ENCODE results near the gene RYR1. TPM values are rescaled to one million over a fixed set of nuclear protein-coding genes. Genes with fewer than 3 reads are reported as not detected.
A peak's percentile ranks its signal among the peaks of the same experiment; 100 is the strongest.
"Not testable (repeated sequence)": the region's sequence is repeated elsewhere in the genome, so short reads cannot be mapped to it uniquely, and the experiment has no call there.

RYR1 gene
- total RNA-seq, 1 donor from 2014 or later, result 4.9 TPM

DNA sequence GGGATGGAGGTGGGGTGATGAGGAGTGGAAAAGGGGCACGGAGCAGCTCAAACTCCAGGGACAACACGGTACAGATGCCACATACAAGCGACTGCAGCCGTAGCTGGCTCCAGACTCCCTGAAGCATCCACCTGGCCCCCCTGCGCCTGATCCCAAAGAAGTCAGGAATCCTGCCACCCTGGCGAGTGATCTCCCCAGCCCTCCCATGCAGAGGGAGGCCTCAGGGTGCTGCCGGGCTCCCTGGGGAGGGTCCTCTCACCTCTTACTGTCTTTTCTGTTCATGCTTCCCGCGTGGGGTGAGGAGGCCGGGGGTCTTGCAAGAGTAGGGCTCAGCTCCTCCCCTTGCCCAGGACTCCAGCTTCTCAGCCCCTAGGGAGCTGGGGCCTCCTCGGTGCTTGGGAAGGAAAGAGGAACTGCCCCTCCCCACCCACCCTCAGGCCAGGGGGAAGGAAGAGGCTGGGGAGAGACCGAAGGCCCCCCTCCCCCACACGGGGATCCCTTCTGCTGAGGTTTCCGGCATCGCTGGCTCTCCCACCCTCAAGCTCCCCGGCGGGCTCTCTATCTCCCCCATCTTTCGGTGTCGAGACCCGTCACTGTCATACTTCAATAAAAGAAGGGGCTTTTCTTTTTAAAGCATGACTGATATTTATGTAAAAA is 7.6 kb upstream of the RYR1 start, which contains the start of gene RASGRP4:
TSS of gene RASGRP4 (minus strand) at position 410 of the 657 bp plus-strand sequence. CDS start at position 282, 128 bp downstream.
- DNase-seq (ENCODE audit: low spot score), result no peak

DNA sequence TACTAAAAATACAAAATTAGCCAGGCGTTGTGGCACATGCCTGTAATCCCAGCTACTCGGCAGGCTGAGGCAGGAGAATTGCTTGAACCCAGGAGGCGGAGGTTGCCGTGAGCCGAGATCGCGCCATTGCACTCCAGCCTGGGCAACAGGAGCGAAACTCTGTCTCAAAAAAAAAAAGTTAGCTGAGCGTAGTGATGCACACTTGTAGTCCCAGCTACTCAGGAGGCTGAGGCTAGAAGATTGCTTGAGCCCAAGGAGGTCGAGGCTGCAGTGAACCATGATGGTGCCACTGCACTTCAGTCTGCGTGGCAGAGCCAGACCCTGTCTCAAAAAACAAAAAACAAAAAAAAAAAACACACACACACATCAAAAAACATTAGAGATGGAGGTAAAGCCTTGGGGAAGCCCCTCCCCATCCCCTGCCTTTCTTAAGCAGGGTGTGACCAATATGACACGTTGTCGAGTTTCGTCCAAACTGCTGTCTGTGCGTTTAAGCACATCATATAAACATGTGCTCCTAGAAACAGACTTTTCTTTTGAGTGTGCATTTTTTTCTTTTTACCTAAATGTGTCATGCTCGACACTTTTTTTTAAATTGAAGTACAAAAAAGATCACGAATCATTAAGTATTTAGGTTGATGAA is 6.3 kb upstream of the RYR1 start:
- DNase-seq (ENCODE audit: low spot score), result not testable (repeated sequence)

DNA sequence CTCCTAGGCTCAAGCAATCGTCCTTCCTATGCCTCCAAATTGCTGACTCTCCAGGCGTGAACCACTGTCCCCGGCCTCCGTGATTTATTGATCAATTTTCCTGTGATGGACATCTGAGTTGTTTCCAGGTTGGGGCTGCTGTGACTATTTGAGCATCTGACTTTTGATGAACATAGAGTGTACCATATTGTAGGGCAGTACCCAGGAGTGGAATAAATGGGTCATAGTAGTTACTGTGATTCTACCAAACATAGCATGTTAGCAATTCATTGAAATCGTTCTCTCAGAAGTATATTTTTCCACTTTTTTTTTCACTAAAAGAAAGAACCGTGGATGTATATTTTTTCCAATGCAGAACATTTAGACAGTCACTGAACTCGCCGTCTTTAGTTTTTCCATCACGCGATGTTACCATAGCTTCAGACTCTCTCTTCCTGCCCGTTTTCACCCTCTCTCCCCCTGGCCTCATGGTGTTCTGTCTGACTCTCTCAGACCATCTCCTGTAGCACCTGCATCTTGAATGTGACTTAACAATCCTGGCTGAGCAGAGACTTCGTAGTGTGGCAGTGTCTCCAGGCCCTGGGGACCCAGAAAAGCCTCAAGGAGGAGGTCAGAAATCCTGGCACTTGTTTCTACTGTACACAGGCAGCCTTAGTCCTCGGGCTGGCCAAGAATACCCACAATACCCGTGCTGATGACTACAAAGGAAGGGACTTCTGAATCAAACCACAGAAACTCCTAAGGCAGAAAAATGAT is 4.3 kb upstream of the RYR1 start:
- DNase-seq (ENCODE audit: low spot score), result no peak

DNA sequence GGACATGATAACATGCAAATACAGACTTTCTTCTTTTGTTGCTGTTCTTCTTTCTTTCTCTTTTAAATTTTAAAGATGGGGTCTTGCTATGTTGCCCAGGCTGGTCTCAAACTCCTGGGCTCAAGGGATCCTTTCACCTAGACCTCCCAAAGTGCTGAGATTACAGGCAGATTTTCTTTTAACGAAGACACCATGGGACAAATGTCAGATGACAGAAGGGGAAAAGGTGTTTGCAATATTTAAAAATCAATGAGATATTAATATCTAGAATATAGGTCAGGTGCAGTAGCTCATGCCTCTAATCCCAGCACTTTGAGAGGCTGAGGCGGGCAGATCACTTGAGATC is 3.7 kb upstream of the RYR1 start:
- no peak for DNase-seq (ENCODE audit: low spot score)

DNA sequence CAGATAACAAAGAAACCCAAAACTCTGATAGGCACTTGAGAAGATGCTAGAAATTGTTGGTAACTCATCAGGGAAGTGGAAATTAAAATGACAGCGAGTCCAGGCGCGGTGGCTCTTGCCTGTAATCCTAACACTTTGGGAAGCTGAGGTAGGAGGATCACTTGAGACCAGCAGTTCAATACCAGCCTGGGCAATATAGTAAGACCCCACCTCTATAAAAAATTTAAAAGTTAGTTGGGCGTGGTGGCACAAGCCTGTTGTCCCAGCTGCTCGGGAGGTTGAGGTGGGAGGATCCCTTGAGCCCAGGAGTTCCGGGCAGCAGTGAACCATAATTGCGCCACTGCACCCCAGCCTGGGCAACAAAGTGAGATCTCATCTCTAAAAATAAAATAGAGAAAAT is 2.6 kb upstream of the RYR1 start:
- no peak for DNase-seq (ENCODE audit: low spot score)

DNA sequence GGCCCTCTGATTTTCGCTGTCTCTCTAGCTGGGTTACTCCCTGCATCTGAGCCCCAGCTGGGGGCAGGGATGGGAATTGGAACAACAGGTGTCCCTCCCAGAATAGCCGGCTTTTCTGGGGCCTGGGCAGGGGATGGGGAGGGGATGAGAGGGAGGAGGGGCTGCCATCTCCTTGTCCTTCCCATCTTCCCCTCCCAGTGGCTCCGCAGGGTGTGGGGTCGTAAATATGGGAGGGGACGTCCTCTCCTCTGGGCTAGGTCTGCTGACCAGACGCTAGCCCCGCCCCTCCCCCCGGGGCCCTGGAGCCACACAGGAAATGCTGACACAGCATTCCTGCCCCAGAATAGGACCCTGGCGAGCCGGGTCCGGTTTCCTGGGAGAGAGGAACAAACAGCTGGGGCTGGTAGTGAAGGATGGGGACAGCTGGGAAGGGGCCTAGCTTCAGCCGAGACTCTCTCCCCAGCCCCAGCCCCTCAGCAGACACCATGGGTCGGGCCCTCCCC is 1.1 kb downstream of the RYR1 start:
- DNase-seq (ENCODE audit: low spot score), result peak; percentile 28

DNA sequence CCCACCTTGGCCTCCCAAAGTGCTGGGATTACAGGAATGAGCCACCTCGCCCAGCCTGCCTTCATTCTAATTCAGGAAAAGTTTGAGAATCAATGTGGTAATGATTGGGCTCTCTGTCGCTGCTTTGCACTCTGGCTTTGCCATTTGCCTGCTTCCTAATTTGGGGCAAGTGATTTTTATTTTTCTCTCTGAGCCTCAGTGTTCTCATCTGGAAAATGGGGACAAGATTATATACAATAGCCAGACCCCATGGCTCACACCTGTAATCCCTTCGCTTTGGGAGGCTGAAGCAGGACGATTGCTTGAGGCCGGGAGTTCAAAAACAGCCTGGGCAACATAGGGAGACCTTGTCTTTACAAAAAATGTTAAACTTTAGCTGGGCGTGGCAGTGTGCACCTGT is 3.8 kb downstream of the RYR1 start:
- DNase-seq (ENCODE audit: low spot score), result no peak

DNA sequence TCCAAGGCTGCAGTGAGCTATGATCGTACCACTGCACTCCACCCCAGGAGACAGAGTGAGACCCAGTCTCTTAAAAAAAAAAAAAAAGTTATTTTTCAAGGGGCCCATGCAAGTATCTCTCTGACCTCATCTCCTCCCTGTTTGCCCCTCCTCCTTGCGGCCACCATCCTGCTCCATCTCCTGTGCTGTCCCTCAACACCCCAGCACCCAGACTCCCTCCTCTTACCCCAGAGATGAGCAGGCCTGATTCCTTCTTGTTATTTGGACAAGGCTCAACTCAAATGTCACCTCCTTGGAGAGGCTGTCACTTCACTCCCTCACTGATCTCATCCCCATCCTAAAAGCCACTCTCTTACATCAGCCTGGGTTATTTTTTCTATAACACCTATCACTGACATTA is 4.4 kb downstream of the RYR1 start:
- DNase-seq (ENCODE audit: low spot score), result no peak

DNA sequence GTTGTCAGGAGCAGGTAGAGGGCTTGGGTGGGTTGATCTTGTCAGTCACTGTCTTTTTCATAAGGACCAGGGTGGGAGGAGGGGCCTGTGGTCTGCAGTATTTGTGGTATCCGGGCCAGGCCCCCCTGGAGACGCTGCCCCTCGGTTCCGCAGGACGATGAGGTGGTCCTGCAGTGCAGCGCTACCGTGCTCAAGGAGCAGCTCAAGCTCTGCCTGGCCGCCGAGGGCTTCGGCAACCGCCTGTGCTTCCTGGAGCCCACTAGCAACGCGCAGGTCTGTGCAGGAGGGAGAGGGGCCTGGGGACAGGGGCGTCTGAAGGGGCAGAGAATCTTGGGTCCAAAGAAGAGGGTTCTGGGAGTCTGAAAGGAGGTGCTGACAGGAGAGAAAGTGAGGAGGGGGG is 7.1 kb downstream of the RYR1 start:
- no peak for DNase-seq (ENCODE audit: low spot score)

DNA sequence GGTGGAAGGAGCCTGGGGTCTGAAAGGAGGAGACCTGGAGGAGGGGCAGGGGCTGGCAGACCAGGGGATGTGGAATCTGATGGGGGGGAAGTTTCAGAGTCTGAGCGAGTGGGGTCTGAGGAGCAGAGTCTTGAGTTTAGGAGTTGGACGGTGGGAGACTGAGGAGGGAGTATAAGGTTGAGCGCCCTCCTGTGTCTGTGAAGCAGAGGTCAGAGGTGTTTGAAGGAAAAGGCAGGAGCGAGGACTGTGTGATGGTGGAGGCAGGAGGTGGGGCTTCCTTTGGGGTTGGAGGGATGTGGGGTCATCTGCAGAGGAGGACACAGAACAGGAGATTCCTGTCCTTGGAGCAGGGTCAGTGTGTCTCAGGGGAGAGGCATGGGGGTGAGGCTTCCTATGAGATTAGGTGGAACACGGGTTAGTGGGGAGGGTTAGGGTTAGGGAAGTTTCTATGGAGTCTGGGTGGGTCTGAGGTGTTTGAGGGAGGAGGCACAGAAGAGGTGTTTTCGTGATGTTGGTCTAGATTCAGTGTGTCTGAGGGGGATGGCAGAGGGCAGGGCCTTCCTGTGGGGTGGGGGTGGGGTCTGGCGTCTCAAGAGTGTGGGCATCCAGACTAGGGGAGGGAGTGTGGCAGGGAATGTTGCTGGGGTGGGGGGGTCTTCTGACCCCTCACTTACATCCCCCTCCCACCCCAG is 8.3 kb downstream of the RYR1 start:
- DNase-seq (ENCODE audit: low spot score), result no peak

DNA sequence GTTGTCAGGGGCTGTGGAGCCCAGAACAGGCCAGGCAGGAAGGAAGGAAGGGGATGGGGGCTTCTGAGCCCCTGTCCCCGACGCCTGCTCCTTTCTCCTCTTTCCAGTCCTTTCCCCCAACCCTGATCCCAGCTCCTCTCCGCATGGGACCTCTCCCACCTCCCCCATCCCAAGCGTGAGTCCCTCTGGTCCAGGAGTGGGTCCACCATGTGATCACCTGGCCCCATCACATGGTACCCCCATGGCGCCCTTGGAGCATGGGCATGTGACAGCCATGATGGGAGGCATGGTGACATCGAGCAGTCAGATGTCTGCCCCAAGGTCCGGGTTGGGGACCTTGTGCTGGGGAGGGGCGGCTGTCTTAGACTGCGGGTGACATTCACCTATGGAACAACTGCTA is 9.2 kb downstream of the RYR1 start:
- DNase-seq (ENCODE audit: low spot score), result no peak

DNA sequence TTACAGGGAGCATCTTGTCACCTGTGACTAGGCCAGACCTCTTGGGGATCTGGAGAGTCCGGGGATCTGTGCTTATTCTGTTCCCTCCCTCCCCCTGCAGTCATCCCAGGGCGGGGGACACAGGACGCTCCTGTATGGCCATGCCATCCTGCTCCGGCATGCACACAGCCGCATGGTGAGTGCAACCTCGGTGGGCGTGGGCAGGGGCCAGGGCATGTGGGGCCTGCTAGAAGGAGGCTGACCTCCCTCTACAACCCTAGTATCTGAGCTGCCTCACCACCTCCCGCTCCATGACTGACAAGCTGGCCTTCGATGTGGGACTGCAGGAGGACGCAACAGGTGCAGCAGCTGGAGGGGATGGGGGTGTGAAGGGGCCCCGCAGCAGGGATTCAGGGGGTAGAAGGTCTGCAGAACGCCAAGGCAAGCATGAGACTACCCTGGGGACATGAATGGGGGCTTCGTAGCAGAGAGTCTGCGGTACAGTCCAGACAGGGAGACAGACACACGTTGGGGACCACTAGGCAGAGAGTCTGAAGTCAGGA is 10.0 kb downstream of the RYR1 start:
- no peak for DNase-seq (ENCODE audit: low spot score)

DNA sequence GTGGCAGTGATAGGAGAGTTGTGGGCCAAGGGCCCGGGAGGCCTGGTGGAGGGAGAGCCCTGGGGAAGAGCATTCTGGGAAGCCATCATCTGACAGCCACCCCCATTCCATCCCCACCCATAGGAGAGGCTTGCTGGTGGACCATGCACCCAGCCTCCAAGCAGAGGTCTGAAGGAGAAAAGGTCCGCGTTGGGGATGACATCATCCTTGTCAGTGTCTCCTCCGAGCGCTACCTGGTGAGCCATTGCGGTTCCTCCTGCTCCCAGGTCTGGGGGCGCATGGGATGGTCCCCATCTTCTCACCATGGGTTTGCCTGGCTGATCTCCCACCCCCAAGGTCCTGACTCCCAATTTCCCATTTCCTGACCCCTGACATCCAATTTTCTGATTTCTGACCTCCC is 10.5 kb downstream of the RYR1 start:
- DNase-seq (ENCODE audit: low spot score), result no peak

DNA sequence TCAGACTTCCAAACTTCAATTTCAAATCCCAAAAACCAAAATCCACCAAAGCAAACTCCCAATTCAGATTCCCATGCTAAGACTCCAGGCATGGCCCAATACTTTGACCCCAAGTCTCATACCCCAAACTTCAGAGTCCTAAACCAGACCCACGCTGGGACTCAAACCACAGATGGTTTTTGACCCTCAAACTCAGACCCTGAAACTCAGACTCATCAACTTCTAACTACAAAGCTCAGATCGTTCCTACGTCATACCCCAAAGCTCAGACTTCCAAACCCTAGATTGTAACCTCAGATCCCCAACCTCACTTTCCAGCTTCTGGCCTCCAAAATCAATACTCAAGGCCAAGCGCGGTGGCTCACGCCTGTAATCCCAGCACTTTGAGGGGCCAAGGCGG is 11.9 kb downstream of the RYR1 start:
- no peak for DNase-seq (ENCODE audit: low spot score)

DNA sequence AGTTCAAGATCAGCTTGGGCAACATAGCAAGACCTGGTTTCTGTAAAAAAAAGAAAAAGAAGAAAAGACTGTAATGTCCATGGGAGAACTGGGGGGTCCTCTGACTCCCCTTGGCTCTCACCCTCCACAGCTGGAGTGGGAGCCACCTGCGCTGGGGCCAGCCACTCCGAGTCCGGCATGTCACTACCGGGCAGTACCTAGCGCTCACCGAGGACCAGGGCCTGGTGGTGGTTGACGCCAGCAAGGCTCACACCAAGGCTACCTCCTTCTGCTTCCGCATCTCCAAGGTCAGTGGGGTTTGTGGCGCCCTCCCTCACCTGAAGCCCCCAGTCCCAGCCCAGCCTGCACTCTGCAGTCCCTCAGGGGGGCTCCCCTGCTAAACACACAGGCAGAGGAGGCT is 14.7 kb downstream of the RYR1 start:
- no peak for DNase-seq (ENCODE audit: low spot score)

DNA sequence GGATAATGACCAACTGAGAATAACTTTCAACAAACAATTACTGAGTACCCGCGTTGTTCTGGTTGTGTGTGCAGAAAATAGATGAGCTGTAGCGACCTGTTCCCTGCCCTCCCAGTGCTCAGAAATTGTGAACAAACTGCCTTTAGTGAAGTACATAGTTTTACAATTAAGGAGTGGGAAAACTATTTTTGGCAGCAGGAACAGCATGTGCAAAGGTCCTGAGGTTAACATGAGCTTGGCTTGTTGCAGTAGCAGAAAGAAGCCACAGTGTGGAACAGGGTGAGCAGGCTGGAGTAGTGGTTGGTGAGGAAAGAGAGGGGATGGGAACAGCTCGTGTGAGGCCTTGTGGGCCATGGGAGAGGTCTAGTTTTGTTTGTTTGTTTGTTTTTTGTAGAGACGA is 16.0 kb downstream of the RYR1 start:
- DNase-seq (ENCODE audit: low spot score), result no peak

DNA sequence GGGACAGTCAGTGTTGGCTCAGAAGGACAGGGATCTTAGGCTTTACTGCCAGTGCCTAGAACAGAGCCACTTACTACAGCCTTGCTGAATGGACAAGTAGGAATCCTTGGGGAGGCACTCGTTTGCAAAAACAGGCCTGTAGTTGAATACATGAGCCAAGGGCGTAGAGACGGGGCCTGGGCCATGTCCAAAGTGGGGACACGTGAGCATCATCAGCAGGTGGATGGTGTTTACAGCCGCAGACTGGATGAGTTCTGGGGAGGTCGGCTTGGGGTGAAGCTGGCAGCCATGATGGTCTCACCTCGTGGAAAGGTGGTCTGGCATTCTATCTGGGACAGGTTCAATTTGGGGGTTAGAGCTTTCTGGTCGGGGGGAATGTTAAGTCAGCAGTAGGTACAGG is 17.5 kb downstream of the RYR1 start:
- no peak for DNase-seq (ENCODE audit: low spot score)

DNA sequence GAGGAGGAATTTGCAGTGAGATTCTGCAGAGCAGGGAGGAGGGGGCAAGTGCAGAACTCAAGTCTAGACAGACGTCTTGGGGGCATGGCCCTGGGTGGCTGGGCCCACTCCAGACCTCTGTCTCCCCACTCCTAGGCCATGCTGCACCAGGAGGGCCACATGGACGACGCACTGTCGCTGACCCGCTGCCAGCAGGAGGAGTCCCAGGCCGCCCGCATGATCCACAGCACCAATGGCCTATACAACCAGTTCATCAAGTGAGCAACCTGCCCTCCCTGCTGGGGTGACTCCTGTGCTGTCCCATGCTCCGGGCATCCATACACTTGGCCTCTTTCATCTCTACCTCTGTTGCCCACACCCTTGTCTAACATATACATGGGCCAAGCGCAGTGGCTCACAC is 18.1 kb downstream of the RYR1 start:
- no peak for DNase-seq (ENCODE audit: low spot score)

DNA sequence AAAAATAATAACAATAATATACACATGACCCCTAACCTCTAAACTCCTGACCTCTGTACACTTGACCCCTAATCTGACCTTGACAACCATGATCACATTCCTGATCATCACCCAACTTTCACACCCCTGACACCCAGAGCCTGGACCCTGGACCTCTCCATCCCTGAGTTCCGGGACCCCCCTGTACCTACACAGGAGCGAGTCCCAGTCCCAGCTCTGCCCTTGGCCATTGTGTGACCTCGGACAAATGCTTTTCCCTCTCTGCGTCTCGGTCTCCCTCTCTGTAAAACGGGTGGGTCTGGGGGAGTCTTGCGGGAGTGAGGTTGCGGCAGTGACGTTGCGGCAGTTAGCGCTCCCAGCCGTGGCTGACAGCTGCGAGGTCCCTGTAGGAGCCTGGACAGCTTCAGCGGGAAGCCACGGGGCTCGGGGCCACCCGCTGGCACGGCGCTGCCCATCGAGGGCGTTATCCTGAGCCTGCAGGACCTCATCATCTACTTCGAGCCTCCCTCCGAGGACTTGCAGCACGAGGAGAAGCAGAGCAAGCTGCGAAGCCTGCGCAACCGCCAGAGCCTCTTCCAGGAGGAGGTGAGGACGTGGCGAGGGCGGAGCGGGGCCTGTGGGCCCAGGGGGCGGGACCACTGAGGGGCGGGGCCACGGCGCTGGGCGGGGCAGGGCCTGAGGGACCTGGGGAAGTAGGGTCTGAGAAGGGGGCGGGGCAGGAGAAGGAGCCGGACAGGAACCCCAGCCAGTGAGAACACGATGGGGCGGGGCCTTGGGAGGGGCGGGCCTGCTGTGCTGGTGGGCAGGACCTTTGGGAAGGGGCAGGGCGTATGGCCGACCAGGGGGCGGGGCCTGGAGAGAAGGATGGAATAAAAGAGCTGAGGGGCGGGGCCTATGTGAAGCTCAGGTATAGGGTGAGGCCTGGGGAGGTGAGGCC is 19.2 kb downstream of the RYR1 start:
- no peak for DNase-seq (ENCODE audit: low spot score)

DNA sequence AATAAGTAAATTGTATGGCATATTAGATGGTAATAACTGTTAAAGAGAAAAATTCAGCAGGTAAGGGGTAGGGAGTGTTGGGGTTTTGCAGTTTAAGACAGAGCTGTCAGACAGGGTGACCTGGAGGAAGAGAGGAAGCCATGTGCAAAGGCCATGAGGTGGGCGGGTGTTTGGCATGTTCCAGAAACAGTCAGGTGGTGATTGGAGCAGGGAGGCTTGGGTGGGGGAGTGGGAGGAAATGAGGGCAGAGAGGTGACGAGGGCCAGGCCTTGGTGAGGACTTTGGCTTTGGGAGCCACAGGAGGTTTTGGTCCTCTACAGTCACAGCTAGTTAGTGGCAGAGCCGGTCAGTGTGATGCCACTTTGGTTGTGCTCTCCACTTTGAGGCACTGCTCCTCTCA is 20.1 kb downstream of the RYR1 start:
- no peak for DNase-seq (ENCODE audit: low spot score)

DNA sequence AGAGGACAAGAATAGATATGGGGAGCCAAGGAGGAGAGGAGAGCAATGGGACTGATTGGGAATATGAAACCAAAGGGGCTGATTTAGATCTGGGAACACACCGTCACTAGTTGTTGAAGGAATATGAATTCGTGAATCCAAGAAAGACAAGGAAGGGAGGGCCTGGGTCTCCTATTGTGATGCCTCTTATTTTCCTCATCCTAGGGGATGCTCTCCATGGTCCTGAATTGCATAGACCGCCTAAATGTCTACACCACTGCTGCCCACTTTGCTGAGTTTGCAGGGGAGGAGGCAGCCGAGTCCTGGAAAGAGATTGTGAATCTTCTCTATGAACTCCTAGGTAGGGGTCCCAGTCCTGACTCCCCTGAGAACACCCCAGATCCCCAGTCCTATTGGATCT is 21.5 kb downstream of the RYR1 start:
- DNase-seq (ENCODE audit: low spot score), result no peak
